ENCODE data around the gene SLAIN1. TPM values are rescaled to one million over a fixed set of nuclear protein-coding genes. Genes with fewer than 3 reads are reported as not detected.

SLAIN1 gene
- total and polyA plus RNA-seq, 10 of the 15 experiments (the other 5 are each of a cell fraction or from before 2014, with no cell fraction given) = 11.9 to 140 (median 56.9) TPM

DNA sequence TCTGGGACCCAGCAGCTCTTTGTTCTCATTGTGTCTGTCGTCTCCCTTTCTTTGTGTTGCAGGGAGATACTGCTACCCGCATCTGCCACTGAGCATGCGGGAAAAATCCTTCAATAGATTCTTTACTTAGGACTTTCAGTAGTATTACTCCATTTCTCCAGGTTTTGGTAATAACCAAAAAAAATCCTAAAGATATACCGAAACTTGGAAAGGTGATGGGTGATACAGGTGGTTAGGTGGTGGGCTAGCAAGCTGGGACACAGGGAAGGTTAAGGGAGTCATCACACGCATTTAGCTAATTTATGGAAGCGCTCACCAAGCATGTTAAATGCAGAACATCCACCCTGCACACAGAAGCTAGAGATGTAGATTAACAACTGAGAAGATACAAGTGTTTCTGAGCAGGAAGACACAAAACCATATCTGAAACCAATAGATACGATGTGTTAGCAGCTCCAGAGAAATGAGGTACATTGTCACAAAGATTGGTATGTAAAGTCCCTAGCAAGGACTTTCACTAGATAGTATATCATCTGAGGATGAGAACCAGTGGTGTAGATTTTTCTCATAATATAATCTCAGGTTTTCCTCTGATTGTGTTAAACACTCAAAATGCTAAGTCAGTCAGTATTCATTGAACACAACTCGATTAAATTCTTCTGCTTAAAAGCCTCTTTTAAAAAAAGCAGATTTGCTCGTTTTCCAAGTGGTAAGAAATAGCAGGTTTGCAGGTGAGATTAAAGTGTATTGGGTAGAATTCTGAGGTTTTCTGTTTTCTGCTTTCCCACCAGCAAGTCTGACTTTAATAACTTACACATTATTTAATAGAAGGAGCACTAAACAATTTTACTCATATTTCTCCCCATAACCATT is 1.2 kb upstream of the SLAIN1 start (continued):
- TF ChIP-seq IKZF1 (conservative IDR thresholded peaks at IDR 0.05) (peak; percentile 43; the same call in 1 of the 2 replicates), EED (IDR thresholded peaks at IDR 0.05; ENCODE audit: low read depth) (peak; percentile 67), JUNB (IDR thresholded peaks at IDR 0.05) (no peak), DPF2 (IDR thresholded peaks at IDR 0.05) (no peak), BRCA1 (IDR thresholded peaks at IDR 0.05; ENCODE audit: low read depth, low read length) (no peak), ZZZ3 (IDR thresholded peaks at IDR 0.05; ENCODE audit: control insufficient read depth, insufficient read length, low read depth) (no peak), NFIC (IDR thresholded peaks at IDR 0.05; ENCODE audit: low read depth, low read length) (peak; percentile 10; the same call in 1 of the 2 replicates), ZBTB40 (IDR thresholded peaks at IDR 0.05; ENCODE audit: borderline replicate concordance) (no peak), MTA3 (IDR thresholded peaks at IDR 0.05; ENCODE audit: borderline replicate concordance, low read length) (0 out of 2 replicates have a peak, but pooled peaks have one; percentile 40), IKZF2 (IDR thresholded peaks at IDR 0.05) (0 out of 4 replicates have a peak, but pooled peaks of 1 of the 2 experiments have one; percentile 22), BMI1 (IDR thresholded peaks at IDR 0.05; ENCODE audit: borderline replicate concordance) (no peak)
- TF ChIP-seq, protein P1, sequence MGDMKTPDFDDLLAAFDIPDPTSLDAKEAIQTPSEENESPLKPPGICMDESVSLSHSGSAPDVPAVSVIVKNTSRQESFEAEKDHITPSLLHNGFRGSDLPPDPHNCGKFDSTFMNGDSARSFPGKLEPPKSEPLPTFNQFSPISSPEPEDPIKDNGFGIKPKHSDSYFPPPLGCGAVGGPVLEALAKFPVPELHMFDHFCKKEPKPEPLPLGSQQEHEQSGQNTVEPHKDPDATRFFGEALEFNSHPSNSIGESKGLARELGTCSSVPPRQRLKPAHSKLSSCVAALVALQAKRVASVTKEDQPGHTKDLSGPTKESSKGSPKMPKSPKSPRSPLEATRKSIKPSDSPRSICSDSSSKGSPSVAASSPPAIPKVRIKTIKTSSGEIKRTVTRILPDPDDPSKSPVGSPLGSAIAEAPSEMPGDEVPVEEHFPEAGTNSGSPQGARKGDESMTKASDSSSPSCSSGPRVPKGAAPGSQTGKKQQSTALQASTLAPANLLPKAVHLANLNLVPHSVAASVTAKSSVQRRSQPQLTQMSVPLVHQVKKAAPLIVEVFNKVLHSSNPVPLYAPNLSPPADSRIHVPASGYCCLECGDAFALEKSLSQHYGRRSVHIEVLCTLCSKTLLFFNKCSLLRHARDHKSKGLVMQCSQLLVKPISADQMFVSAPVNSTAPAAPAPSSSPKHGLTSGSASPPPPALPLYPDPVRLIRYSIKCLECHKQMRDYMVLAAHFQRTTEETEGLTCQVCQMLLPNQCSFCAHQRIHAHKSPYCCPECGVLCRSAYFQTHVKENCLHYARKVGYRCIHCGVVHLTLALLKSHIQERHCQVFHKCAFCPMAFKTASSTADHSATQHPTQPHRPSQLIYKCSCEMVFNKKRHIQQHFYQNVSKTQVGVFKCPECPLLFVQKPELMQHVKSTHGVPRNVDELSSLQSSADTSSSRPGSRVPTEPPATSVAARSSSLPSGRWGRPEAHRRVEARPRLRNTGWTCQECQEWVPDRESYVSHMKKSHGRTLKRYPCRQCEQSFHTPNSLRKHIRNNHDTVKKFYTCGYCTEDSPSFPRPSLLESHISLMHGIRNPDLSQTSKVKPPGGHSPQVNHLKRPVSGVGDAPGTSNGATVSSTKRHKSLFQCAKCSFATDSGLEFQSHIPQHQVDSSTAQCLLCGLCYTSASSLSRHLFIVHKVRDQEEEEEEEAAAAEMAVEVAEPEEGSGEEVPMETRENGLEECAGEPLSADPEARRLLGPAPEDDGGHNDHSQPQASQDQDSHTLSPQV (IDR thresholded peaks at IDR 0.05) = no peak

Measured in GM12878 (cell line).